Skeletal muscle cell (primary cell): Measurements from ENCODE around the gene TAPBPL.
"Not testable (repeated sequence)": the region's sequence is repeated elsewhere in the genome, so short reads cannot be mapped to it uniquely, and the experiment has no call there.

Experiments used
- DNase-seq: peaks from one replicate; pipeline ENCODE4 v3.0.0-alpha.2; 2010; ENCODE audit warnings: low read depth
- H3K4me3 ChIP-seq: 2 replicates; pipeline ENCODE4 v1.5.1; 2011; ENCODE audit warnings: low read depth, mild to moderate bottlenecking, control low read depth, low read length, moderate library complexity

The TAPBPL gene, protein sequence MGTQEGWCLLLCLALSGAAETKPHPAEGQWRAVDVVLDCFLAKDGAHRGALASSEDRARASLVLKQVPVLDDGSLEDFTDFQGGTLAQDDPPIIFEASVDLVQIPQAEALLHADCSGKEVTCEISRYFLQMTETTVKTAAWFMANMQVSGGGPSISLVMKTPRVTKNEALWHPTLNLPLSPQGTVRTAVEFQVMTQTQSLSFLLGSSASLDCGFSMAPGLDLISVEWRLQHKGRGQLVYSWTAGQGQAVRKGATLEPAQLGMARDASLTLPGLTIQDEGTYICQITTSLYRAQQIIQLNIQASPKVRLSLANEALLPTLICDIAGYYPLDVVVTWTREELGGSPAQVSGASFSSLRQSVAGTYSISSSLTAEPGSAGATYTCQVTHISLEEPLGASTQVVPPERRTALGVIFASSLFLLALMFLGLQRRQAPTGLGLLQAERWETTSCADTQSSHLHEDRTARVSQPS

GRCh38 chr12:6451348-6452244, at the start of gene TAPBPL:
TAPBPL (plus strand) TSS chr12:6452042; CDS start chr12:6452249, 207 bp downstream.
- DNase-seq = peak; percentile 43
- peak within 1 kb of the TSS; percentile 62 for H3K4me3 ChIP-seq

DNA sequence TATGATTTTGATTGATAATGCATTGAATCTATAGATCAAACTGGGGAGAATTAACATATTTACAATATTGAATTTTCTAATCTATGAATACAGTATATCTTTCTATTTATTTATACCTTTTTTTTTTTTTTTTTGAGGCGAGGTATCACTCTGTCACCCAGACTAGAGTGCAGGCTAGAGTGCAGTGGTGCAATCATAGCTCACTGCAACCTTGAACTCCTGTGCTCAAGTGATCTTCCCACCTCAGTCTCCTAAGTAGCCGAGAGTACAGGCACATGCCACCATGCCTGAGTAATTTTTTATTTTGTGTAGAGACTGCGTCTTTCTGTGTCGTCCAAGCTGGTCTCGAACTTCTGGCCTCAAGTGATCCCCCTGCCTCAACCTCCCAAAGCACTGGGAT, 47.5 kb upstream of the TAPBPL start:
- H3K4me3 ChIP-seq = no peak overlapping the region
- no peak for DNase-seq

GRCh38 chr12:6405963-6406362, 45.9 kb upstream of the TAPBPL start:
- DNase-seq = no peak
- H3K4me3 ChIP-seq = no peak overlapping the region

GRCh38 chr12:6407236-6407954, 44.4 kb upstream of the TAPBPL start:
- no peak for DNase-seq
- no peak overlapping the region for H3K4me3 ChIP-seq

GRCh38 chr12:6416596-6416995, 35.2 kb upstream of the TAPBPL start:
- no peak for DNase-seq
- no peak overlapping the region for H3K4me3 ChIP-seq

DNA sequence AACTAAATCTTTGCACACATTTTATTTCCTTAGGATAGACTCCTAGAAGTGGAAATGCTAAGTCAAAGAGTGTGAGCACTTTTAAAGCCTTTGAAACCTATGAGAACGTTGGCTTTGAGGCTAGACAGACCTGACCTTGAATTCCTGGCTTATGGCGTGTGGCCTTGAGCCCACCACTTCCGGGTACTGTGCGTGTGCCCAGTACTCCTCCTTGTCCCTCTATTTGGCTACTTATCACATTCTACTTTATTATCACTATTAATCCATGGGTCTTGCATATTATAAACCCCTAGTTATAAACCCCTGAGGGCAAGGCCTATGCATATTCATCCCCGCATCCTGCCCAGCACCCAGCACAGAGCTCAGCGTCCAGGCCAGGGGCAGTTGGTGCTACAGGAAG, 33.0 kb upstream of the TAPBPL start:
- H3K4me3 ChIP-seq = no peak overlapping the region
- no peak for DNase-seq

GRCh38 chr12:6420364-6420763, 31.5 kb upstream of the TAPBPL start:
- H3K4me3 ChIP-seq = no peak overlapping the region
- no peak for DNase-seq

DNA sequence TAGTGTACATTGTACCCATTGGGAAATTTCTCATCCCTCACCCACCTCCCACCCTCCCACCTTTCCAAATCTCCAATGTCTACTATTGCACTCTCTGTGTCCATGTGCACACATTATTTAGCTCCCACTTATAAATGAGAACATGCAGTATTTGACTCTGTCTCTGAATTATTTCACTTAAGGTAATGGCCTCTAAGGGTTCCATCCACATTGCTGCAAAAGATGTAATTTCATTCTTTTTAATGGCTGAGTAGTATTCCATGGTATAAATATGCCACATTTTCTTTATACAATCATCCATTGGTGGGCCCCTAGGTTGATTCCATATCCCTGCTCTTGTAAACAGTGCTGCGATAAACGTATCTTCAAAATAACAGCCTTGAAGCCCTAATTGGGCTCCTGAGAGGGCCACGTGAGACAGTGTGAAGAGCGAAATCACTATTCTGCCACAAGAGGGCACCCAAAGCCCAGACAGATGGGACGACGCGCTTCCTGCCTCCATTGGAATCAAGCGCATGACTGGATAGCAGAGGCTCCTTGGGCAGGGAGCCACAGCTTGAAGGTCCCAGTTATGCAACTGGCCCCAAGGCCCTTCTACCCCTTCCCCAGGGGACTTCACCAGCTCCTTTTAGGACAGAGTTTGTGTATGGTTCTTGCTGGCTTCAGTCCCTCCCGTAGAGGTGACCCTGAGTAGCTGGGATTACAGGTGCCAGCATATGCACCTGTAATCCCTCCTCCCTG, 28.4 kb upstream of the TAPBPL start:
- peak; percentile 56 for DNase-seq
- no peak overlapping the region for H3K4me3 ChIP-seq

DNA sequence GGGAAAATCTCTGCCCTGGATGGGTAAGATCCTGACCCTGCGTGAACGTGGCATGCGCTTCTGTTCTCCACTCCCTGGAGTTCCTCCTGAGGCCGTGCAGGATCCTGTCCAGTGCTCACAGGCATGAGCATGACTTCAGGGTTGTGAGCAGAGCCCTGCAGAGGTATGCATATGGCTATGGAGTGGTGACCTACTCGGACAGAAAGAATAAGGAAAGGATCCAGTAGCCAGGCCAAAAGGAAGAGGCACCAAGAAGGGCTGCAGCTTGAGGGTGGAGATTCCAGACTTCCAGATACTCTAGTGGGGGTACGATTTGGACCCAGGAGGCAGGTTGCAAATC, 27.9 kb upstream of the TAPBPL start:
- DNase-seq = no peak
- H3K4me3 ChIP-seq = no peak overlapping the region

DNA sequence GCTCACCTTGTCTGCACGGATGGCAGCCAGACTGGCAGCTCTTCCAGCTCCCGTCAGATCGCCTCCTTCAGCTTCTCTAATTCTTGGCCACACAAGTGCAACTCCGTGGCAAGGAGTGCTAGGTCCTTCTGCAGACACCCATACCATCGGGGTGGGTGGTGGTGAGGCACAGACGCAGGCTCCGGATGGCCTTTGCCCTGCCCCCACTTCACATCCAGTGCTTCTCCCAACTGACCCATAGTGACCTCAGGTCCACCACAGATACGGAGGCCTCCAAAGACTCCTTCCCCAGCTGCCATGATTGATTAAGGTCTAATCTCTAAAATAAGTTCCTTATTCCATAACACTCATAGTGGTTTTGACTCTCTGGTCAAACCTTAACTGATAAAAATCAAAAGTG, 27.0 kb upstream of the TAPBPL start:
- no peak overlapping the region for H3K4me3 ChIP-seq
- DNase-seq = no peak

DNA sequence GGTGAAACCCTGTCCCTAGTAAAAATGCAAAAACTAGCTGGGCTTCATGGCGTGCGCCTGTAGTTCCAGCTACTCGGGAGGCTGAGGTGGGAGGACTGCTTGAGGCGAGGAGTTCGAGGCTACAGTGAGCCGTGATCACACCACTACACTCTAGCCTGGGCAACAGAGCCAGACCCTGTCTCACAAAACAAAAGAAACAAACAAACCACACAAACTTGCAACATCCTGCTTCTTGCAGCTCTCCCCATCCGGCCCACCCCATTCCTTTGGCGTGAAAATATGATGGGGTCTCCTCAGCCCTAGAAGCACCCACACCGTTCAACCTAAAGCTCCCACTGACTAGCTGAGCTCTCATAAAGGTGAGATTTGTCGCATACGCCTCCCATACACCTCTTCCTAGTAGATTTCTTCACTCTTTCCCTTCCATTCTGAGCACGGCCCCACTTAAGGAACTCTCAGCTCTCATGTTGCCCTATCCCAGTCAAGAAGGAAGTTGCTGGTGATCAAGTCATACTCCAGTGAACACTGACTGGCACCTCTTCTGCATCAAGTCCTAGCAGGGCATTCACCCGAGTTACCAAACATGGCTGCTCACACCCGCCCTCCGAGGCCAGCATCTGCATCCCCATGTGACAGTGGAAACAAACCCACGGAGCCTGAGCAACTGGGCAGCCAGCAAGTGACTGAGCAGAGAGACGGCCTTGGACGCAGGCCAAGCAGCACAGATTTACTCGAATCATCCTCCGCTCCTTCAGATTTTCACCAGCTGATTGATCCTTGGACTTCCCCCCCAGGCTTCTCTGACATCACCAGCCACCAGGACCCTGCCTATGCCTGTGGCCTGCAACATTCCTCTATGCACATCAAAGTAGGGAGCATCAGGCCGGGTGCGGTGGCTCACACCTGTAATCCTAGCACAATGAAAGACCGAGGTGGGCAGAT, 26.0 kb upstream of the TAPBPL start:
- H3K4me3 ChIP-seq = no peak overlapping the region
- no peak for DNase-seq

GRCh38 chr12:6426882-6427671, 24.8 kb upstream of the TAPBPL start:
- no peak for DNase-seq
- no peak overlapping the region for H3K4me3 ChIP-seq

DNA sequence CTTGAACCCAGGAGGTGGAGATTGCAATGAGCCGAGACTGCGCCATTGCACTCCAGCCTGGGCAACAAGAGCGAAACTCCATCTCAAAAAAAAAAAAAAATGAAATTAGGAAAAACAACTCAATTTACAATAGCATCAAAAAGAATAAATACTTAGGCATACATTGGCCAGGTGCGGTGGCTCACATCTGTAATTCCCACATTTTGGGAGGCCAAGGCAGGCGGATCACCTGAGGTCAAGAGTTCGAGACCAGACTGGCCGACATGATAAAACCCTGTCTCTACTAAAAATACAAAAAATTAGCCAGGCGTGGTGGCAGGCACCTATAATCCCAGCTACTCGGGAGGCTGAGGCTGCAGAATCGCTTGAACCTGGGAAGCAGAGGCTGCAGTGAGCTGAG, 24.0 kb upstream of the TAPBPL start:
- not testable (repeated sequence) for H3K4me3 ChIP-seq, DNase-seq

GRCh38 chr12:6428326-6428725, 23.5 kb upstream of the TAPBPL start:
- no peak for DNase-seq
- no peak overlapping the region for H3K4me3 ChIP-seq

- H3K4me3 ChIP-seq = no peak overlapping the region
- DNase-seq = peak; percentile 90
Measured at GRCh38 chr12:6430124-6430989, 21.5 kb upstream of the TAPBPL start.

DNA sequence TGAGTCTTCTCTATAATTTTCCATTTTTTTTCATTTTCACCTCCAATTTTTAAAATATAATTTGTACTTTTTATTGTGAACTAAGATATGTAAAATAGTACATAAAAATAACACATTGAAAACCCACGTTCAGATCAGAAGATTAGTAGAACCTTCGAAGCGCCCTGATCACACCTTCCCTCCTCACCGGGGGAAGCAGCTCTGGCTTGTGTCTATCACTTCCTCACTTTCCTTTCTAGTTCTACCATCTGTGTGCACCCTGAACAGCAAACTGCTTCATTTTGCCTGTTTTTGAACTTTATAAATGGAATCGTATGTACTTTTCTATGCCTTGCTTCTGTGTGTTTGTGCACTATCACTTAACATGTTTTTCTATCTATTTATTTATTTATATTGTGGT, 18.9 kb upstream of the TAPBPL start:
- no peak for DNase-seq
- no peak overlapping the region for H3K4me3 ChIP-seq
